HepG2 (cell line): Measurements from ENCODE around the gene SHROOM1. TPM values are rescaled to one million over a fixed set of nuclear protein-coding genes. Genes with fewer than 3 reads are reported as not detected.
A peak's percentile ranks its signal among the peaks of the same experiment; 100 is the strongest.

Experiments used
- ATAC-seq: fragments of 200-7000 bp; cut with Tn5 transposase; 3 replicates; pipeline ENCODE4 v1.9.1; 2020; ENCODE audit warnings: mild to moderate bottlenecking, moderate library complexity
- BruUV-seq: library from RNA; stranded (reverse); fragments of 400-500 nt; replicated peaks from 2 replicates; lab custom pipeline; 2021; lab: Mats Ljungman, UMichigan
- CTCF ChIA-PET: fragments of 300-600 bp; formaldehyde crosslinking; extraction: SDS; loops from one replicate; lab custom pipeline; 2021; ENCODE audit warnings: low total read pairs, inconsistent platforms, low intra/inter-chr PET ratio; lab: Yijun Ruan, JAX
- POLR2A ChIA-PET: fragments of 350-600 bp; sonication (Branson Sonifier 250); formaldehyde crosslinking; loops from one replicate; lab custom pipeline; 2020; ENCODE audit warnings: antibody characterized with exemption, inconsistent platforms; lab: Yijun Ruan, JAX
- DNase-seq: peaks from one replicate; pipeline ENCODE4 v3.0.0-alpha.2; 2015; ENCODE audit warnings: low spot score
- FAIRE-seq: peaks from 3 replicates; lab custom pipeline; 2011; peaks lifted over from hg19 to GRCh38; lab: Jason Lieb, UNC
- H2AFZ ChIP-seq: one replicate; pipeline ENCODE4 v1.6.1; 2011; ENCODE audit warnings: low read length, inconsistent platforms
- H3K27ac ChIP-seq: fragments of 300-600 bp; 3 replicates; pipeline ENCODE4 v1.8.0; 2011; ENCODE audit warnings: mixed run types, mild to moderate bottlenecking, mixed read lengths, low read length, inconsistent platforms; ENCODE audit not compliant: insufficient read depth; ENCODE audit errors: extremely low read length
- H3K27me3 ChIP-seq, 2 experiments: fragments of 200-600 bp in 1 of 2; 2 replicates in 1 of 2; 3 replicates in 1 of 2; pipeline versions ENCODE4 v1.6.0 to v1.8.0; 2011; ENCODE audit warnings: low read length in 2 of 2, mild to moderate bottlenecking in 2 of 2, moderate library complexity in 2 of 2, inconsistent platforms in 1 of 2; ENCODE audit not compliant: insufficient read depth in 2 of 2, control insufficient read depth in 1 of 2
- H3K36me3 ChIP-seq, 2 experiments: fragments of 200-600 bp in 1 of 2; replicated peaks in 1 of 2; 2 replicates in 1 of 2; 3 replicates in 1 of 2; pipeline versions ENCODE4 v1.5.1 to v1.8.0; 2011; ENCODE audit warnings: low read length in 2 of 2, inconsistent platforms in 1 of 2; ENCODE audit not compliant: insufficient read depth in 2 of 2, control insufficient read depth in 1 of 2
- H3K4me1 ChIP-seq: 2 replicates; pipeline ENCODE4 v1.5.1; 2012; ENCODE audit warnings: low read length, inconsistent platforms; ENCODE audit not compliant: insufficient read depth
- H3K4me2 ChIP-seq: 2 replicates; pipeline ENCODE4 v1.6.0; 2011; ENCODE audit warnings: low read depth, low read length, inconsistent platforms
- H3K4me3 ChIP-seq, 3 experiments: fragments of 200-600 bp in 1 of 3; sonication (generic), shearing (Covaris generic) in 1 of 3; replicated peaks in 1 of 3; 2 replicates each; pipeline ENCODE4 v1.5.1; 2011 to 2016; ENCODE audit warnings: low read length in 3 of 3, inconsistent platforms in 2 of 3, low read depth in 2 of 3, mild to moderate bottlenecking in 2 of 3, control low read depth in 1 of 3, mixed read lengths in 1 of 3; ENCODE audit not compliant: insufficient read depth in 1 of 3
- H3K79me2 ChIP-seq: one replicate; pipeline ENCODE4 v1.6.1; 2011; ENCODE audit warnings: low read length, inconsistent platforms; ENCODE audit not compliant: insufficient read depth
- H3K9ac ChIP-seq: 2 replicates; pipeline ENCODE4 v1.6.0; 2011; ENCODE audit warnings: mild to moderate bottlenecking, low read depth, low read length, inconsistent platforms; ENCODE audit not compliant: insufficient read depth
- H3K9me3 ChIP-seq: 2 replicates; pipeline ENCODE4 v1.5.1; 2012; ENCODE audit warnings: mild to moderate bottlenecking, low read length
- H4K20me1 ChIP-seq: 2 replicates; pipeline ENCODE4 v1.6.0; 2011; ENCODE audit warnings: inconsistent platforms, mild to moderate bottlenecking, low read length, moderate library complexity; ENCODE audit not compliant: insufficient read depth
- CAMTA2 ChIP-seq: sonication (generic); formaldehyde crosslinking; IDR thresholded peaks from 2 replicates; pipeline ENCODE4 v1.4.0; 2020; ENCODE audit warnings: mild to moderate bottlenecking, missing genetic modification reagents, borderline replicate concordance
- CENPT ChIP-seq: sonication (generic); formaldehyde crosslinking; IDR thresholded peaks from 2 replicates; pipeline ENCODE4 v1.8.0; 2022; ENCODE audit warnings: low read depth, mild to moderate bottlenecking, moderate library complexity, missing genetic modification reagents
- HMG20A ChIP-seq: IDR thresholded peaks from 2 replicates; pipeline ENCODE4 v1.6.1; 2016; ENCODE audit warnings: borderline replicate concordance
- HMGA1 ChIP-seq: sonication (generic); formaldehyde crosslinking; conservative IDR thresholded peaks from 2 replicates; pipeline ENCODE4 v1.4.0; 2020; ENCODE audit warnings: missing genetic modification reagents
- NR2F2 ChIP-seq: IDR thresholded peaks from 2 replicates; pipeline ENCODE4 v1.6.1; 2012; ENCODE audit warnings: low read depth, inconsistent platforms, borderline replicate concordance
- ONECUT2 ChIP-seq: sonication (generic); formaldehyde crosslinking; IDR thresholded peaks from 2 replicates; pipeline ENCODE4 v1.4.0; 2020; ENCODE audit warnings: missing genetic modification reagents
- PRPF4 ChIP-seq: fragments of 200-400 bp; formaldehyde crosslinking; IDR thresholded peaks from 2 replicates; pipeline ENCODE4 v1.6.1; 2016; ENCODE audit warnings: low read length, low read depth; ENCODE audit not compliant: poor library complexity, severe bottlenecking
- SP140L ChIP-seq: sonication (generic); formaldehyde crosslinking; IDR thresholded peaks from 2 replicates; pipeline ENCODE4 v1.4.0; 2020; ENCODE audit warnings: missing genetic modification reagents, borderline replicate concordance
- ZBTB38 ChIP-seq: sonication (generic); formaldehyde crosslinking; IDR thresholded peaks from 2 replicates; pipeline ENCODE4 v1.5.1; 2020; ENCODE audit warnings: mild to moderate bottlenecking, missing genetic modification reagents
- ZNF143 ChIP-seq: sonication (generic); formaldehyde crosslinking; IDR thresholded peaks from 2 replicates; pipeline ENCODE4 v1.4.0; 2020; ENCODE audit warnings: missing genetic modification reagents
- ZNF451 ChIP-seq: sonication (generic); formaldehyde crosslinking; IDR thresholded peaks from 2 replicates; pipeline ENCODE4 v1.5.0; 2020; ENCODE audit warnings: mild to moderate bottlenecking, missing genetic modification reagents
- ZNF510 ChIP-seq: sonication (generic); formaldehyde crosslinking; IDR thresholded peaks from 2 replicates; pipeline ENCODE4 v1.4.0; 2020; ENCODE audit warnings: low read depth, mild to moderate bottlenecking, missing genetic modification reagents
- WGBS: methylation state at CpG from one replicate; pipeline ENCODE4 v1.1.6; 2017; ENCODE audit warnings: low lambda C conversion rate; 5-methylcytosine and 5-hydroxymethylcytosine counted together
- in situ Hi-C: cut with HindIII; loops from 2 replicates; pipeline ENCODE4 v1.10.0; 2017; ENCODE audit warnings: low pct_unique_long_range_greater_than_20kb; ENCODE audit not compliant: extremely low pct_ligation_motif_present
- intact Hi-C: fragments of 100-400 bp; cut with micrococcal nuclease; formaldehyde crosslinking; loops from one replicate; pipeline ENCODE4 v1.10.0; 2022; ENCODE audit not compliant: unreplicated experiment
- polyA plus RNA-seq, 8 experiments: library from polyadenylated mRNA; depleted of rRNA in 3 of 8; stranded (reverse) in 7 of 8; unstranded in 1 of 8; fragments of >200 nt; fragmentation: Illumina TruSeq in 4 of 8; extraction: Trizol in 4 of 8; gene quantifications; 2 replicates each; pipeline versions ENCODE4 v1.2.1 to v1.2.3, GENCODE V29; 2011 to 2016; ENCODE audit warnings: low read depth in 4 of 8, missing spikeins in 1 of 8, mixed read lengths in 1 of 8; ENCODE audit not compliant: insufficient read depth in 1 of 8
- total RNA-seq, 5 experiments: library from RNA; depleted of rRNA; stranded (reverse); fragments of >200 nt; fragmentation: Illumina TruSeq; extraction: Trizol; gene quantifications; 2 replicates each; pipeline ENCODE4 v1.2.3, GENCODE V29; 2016; ENCODE audit warnings: low read depth in 1 of 5
- TF ChIP-seq, protein P1 (sequence below): sonication (generic); formaldehyde crosslinking; IDR thresholded peaks from 2 replicates; pipeline ENCODE4 v1.4.0; 2020; ENCODE audit warnings: missing genetic modification reagents

SHROOM1 gene
- total and polyA plus RNA-seq, 2 of the 13 experiments (the other 11 are each of a cell fraction or from before 2014, with no cell fraction given): 18.2 to 25.7 TPM

DNA sequence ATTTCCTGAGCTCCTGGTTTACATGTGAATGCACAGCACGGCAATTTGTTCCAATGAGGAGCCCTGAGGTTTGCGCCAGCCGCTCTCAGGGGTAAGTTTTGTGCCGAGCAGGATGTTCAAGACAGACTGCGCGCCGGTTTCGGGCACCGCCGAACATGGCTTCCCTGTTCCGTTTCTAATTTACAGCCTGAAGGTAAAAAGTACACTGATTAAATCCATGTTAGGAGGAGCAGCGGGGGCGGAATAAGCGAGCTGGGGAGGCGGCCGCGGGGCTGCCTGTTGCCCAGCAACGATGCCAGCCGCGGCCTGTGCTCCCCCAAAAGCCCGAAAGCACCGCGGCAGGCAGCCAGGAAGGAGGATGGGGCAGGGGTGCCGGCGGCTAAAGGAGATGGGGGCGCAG lies 11.0 kb downstream of the SHROOM1 start:
- in situ Hi-C loops: loop anchor here (5.0 kb wide), 1 partner anchor 47 kb away; no protein-coding TSS in a partner anchor
- TF ChIP-seq ZBTB38: peak; percentile 9; the same call in 1 of the 2 replicates
- peak; percentile 40 for TF ChIP-seq PRPF4
- TF ChIP-seq ZNF510 (CRISPR knock-in tag): no peak
- TF ChIP-seq, all 625 proteins: peak for 2
- no peak for FAIRE-seq
- H2AFZ ChIP-seq: no peak overlapping the region
- no peak overlapping the region for H3K4me3 ChIP-seq
- H3K36me3 ChIP-seq: peaks cover 4 to 11% of the 10 kb centered on the region in 2 experiments; a peak in 3 of 5 replicates
- H3K27ac ChIP-seq: no peak overlapping the region
- ATAC-seq: no peak
- H4K20me1 ChIP-seq: no peaks in the 10 kb centered on the region
- no peak for DNase-seq
- no TSS peak for BruUV-seq
- POLR2A ChIA-PET: interaction anchor here (0.5 to 6.7 kb wide), 10 partner anchors 10 to 292 kb away, joined by 4 to 176 read pairs (median 6); partner anchors contain the start of genes GDF9, KIF3A, SEPTIN8 and SHROOM1
- CTCF ChIA-PET: interaction anchor here (0.6 to 4.5 kb wide), 6 partner anchors 10 to 105 kb away, joined by 3 to 54 read pairs (median 4); no protein-coding TSS in a partner anchor
- H3K9me3 ChIP-seq: no peaks in the 10 kb centered on the region
- H3K79me2 ChIP-seq: no peaks in the 10 kb centered on the region
- intact Hi-C loops: no loop called here
- peaks cover 56% of the 10 kb centered on the region for H3K4me1 ChIP-seq
- H3K4me2 ChIP-seq: no peak overlapping the region
- no peak overlapping the region for H3K9ac ChIP-seq
- H3K27me3 ChIP-seq: no peaks in the 10 kb centered on the region
- WGBS: 92% methylated on average over 26 of the region's 26 CpGs

GRCh38 chr5:132817011-132817410 lies 13.4 kb downstream of the SHROOM1 start:
- no peaks in the 10 kb centered on the region for H3K27me3 ChIP-seq
- no peak overlapping the region for H3K4me3 ChIP-seq
- no peak overlapping the region for H2AFZ ChIP-seq
- H3K9ac ChIP-seq: no peak overlapping the region
- no peaks in the 10 kb centered on the region for H3K9me3 ChIP-seq
- H3K4me1 ChIP-seq: peaks cover 60% of the 10 kb centered on the region
- intact Hi-C loops: no loop called here
- in situ Hi-C loops: loop anchor here (5.0 kb wide), 1 partner anchor 45 kb away; no protein-coding TSS in a partner anchor
- ATAC-seq (no peak), DNase-seq (no peak), FAIRE-seq (no peak)
- CTCF ChIA-PET: no interaction called here
- BruUV-seq: no TSS peak
- no peaks in the 10 kb centered on the region for H3K79me2 ChIP-seq
- no peak overlapping the region for H3K27ac ChIP-seq
- H3K4me2 ChIP-seq: no peak overlapping the region
- WGBS: 4% methylated on average over 1 of the region's 1 CpG
- POLR2A ChIA-PET: interaction anchor here (6.7 kb wide), 1 partner anchor 8 kb away, joined by 176 read pairs; no protein-coding TSS in a partner anchor
- H3K36me3 ChIP-seq: no peaks in the 10 kb centered on the region
- no peaks in the 10 kb centered on the region for H4K20me1 ChIP-seq
- no peak for TF ChIP-seq CAMTA2 (CRISPR knock-in tag)
- TF ChIP-seq ZNF451 (CRISPR knock-in tag): no peak
- TF ChIP-seq ZNF143: no peak
- TF ChIP-seq HMGA1 (CRISPR knock-in tag): no peak
- no peak for TF ChIP-seq ONECUT2 (CRISPR knock-in tag)
- TF ChIP-seq, protein P1, sequence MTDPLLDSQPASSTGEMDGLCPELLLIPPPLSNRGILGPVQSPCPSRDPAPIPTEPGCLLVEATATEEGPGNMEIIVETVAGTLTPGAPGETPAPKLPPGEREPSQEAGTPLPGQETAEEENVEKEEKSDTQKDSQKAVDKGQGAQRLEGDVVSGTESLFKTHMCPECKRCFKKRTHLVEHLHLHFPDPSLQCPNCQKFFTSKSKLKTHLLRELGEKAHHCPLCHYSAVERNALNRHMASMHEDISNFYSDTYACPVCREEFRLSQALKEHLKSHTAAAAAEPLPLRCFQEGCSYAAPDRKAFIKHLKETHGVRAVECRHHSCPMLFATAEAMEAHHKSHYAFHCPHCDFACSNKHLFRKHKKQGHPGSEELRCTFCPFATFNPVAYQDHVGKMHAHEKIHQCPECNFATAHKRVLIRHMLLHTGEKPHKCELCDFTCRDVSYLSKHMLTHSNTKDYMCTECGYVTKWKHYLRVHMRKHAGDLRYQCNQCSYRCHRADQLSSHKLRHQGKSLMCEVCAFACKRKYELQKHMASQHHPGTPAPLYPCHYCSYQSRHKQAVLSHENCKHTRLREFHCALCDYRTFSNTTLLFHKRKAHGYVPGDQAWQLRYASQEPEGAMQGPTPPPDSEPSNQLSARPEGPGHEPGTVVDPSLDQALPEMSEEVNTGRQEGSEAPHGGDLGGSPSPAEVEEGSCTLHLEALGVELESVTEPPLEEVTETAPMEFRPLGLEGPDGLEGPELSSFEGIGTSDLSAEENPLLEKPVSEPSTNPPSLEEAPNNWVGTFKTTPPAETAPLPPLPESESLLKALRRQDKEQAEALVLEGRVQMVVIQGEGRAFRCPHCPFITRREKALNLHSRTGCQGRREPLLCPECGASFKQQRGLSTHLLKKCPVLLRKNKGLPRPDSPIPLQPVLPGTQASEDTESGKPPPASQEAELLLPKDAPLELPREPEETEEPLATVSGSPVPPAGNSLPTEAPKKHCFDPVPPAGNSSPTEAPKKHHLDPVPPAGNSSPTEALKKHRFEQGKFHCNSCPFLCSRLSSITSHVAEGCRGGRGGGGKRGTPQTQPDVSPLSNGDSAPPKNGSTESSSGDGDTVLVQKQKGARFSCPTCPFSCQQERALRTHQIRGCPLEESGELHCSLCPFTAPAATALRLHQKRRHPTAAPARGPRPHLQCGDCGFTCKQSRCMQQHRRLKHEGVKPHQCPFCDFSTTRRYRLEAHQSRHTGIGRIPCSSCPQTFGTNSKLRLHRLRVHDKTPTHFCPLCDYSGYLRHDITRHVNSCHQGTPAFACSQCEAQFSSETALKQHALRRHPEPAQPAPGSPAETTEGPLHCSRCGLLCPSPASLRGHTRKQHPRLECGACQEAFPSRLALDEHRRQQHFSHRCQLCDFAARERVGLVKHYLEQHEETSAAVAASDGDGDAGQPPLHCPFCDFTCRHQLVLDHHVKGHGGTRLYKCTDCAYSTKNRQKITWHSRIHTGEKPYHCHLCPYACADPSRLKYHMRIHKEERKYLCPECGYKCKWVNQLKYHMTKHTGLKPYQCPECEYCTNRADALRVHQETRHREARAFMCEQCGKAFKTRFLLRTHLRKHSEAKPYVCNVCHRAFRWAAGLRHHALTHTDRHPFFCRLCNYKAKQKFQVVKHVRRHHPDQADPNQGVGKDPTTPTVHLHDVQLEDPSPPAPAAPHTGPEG (CRISPR knock-in tag): no peak
- TF ChIP-seq SP140L (CRISPR knock-in tag): no peak
- no peak for TF ChIP-seq HMG20A (CRISPR knock-in tag)
- no peak for TF ChIP-seq CENPT (CRISPR knock-in tag)
- TF ChIP-seq NR2F2: no peak
